T47D (cell line): Measurements from ENCODE around the gene SELENOK.
A peak's percentile ranks its signal among the peaks of the same experiment; 100 is the strongest.
"Not testable (repeated sequence)": the region's sequence is repeated elsewhere in the genome, so short reads cannot be mapped to it uniquely, and the experiment has no call there.

ENCODE experiments used
- DNase-seq, 2 experiments: peaks; one replicate each; pipeline versions ENCODE4 v3.0.0 to v3.0.0-alpha.2; 2011 to 2012; ENCODE audit warnings: low read depth in 1 of 2, low spot score in 1 of 2
- JUND ChIP-seq: IDR thresholded peaks from 2 replicates; pipeline ENCODE4 v1.6.1; 2012; ENCODE audit warnings: low read depth
- in situ Hi-C: cut with HindIII; loops from 2 replicates; pipeline ENCODE4 v1.10.0; 2016; ENCODE audit warnings: low sequenced_read_pairs, low pct_unique_long_range_greater_than_20kb

The SELENOK gene

DNA sequence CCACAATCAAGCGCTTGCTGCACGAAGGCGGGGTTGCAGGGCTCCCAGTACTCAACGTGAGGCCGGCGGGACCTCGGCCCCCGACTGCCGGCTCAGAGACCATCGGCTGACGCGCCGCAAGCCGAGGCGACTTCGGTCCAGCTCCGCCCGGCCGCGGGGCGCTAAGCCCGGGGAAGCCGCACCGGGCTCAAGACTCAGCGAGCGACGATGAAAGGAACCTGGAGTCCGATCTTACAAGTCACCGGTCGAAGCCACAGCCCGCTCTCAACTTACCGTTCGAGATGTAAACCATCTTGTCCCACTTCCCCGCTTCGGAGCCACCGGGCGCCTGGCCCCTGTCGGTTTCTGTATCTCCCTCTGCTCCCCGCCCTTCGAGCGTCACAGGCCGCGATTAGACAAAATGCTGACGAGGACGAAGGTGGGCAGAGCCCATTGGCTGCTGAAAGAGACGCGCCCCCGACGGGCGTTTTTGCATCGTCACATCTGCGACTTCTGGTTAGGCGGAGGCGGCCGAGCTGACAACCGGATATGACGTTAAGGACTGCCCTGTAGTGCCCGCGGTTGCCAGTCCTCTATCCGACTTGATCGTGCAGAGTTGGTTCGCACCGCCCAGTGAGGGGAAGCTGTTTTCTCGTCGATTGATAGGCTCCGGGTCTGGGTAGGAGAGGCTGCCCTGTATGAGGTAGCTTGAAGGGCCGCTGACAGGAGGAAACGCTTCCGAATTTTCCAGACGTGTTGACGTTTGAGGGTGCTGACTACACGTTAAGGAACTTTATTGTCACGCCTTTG is at the start of gene SELENOK:
TSS of gene SELENOK (minus strand) at position 363 of the 789 bp plus-strand sequence.
- TF ChIP-seq JUND = no peak
- in situ Hi-C loops = no loop called here
- DNase-seq = peak; percentile 73 to 98

DNA sequence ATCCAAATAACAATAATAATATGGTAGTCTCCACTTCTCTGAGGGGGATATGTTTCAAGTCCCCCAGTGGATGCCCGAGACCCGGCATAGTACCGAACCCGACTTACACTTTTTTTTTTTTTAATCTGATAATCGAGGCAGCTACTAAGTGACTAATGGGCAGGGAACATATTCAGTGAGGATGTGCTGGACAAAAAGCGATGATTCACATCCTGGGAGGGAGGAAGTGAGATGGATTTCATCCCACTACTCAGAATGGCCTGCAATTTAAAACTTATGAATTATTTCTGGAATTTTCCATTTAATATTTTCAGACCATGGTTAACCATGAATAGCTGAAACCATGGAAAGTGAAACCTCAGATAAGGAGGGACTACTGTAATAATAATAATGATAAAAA is 49.5 kb upstream of the SELENOK start:
- no peak for TF ChIP-seq JUND
- DNase-seq = no peak
- in situ Hi-C loops = no loop called here

DNA sequence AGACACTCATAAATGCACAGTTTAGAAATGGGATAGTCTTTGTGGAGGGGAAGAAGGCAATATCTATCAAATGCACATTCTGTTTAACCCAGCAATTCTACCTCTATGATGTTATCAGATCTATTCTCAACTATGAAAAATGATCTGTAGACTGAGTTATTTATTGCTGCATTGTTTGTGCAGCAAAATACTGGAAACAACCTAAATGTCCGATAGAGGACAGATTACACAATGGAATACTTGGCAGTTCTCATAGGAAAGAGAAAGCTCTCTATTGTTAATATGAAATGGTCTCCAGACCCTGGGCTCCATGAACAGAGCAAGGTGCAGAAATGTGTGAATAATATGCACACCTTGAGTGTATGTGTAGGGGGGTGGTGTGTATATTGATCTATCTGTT is 49.0 kb upstream of the SELENOK start:
- TF ChIP-seq JUND = no peak
- no peak for DNase-seq
- in situ Hi-C loops = no loop called here

GRCh38 chr3:53939813-53940212 is 48.2 kb upstream of the SELENOK start:
- no peak for TF ChIP-seq JUND
- in situ Hi-C loops = no loop called here
- no peak for DNase-seq

- no peak for DNase-seq
- in situ Hi-C loops = no loop called here
- TF ChIP-seq JUND = no peak
These were observed 47.5 kb upstream of the SELENOK start for GRCh38 chr3:53939086-53939582.

DNA sequence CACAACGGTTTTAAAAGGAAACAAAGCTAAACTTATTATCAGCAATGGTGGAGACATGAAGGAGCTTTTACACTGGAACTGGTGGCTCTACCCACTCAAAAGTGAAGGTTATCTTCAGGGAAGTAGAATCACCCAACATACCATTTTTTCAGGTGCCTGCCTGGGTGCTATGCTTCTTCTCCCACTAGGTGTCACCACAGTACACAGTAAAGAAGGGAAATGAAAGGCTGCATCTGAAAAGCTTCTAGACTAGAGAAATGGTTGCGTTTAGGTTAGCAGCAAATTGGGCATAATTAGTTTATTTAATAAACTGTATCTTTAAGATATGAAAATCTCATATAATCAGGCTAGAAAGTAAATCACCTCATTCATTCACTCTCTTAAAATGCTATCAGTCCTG is 47.0 kb upstream of the SELENOK start:
- in situ Hi-C loops = no loop called here
- peak; percentile 31 to 62 for DNase-seq
- TF ChIP-seq JUND = no peak

- TF ChIP-seq JUND = no peak
- in situ Hi-C loops = no loop called here
- no peak for DNase-seq
These were observed 44.7 kb upstream of the SELENOK start for GRCh38 chr3:53936347-53936746.

DNA sequence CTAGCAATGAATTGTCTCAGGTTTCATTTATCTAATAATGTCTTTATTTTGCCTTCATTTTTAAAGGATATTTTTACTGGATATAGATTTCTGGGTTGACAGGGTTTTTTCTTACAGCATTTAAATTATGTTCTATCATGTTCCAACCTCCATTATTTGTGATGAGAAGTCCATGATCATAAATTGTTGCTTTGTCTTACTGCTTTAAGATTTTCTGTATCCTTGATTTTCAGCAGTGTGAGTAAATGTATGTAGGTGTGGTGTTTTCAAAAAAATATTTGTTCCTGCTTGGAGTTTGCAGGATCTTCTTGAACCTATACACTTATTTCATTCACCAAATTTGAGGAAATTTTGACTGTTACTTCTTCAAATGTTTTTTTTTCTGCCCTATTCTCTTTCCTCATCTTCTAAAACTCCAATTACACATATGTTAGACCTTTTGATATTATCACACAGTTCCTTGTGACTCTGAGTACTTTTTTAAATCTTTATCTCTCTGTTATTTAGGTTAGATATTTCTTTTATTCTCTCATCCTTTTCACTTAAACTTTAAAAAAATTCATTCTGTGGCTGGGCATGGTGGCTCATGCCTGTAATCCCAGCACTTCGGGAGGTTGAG is 43.7 kb upstream of the SELENOK start:
- DNase-seq = no peak
- TF ChIP-seq JUND = no peak
- in situ Hi-C loops = no loop called here

- in situ Hi-C loops, DNase-seq: not testable (repeated sequence)
These were observed 35.7 kb upstream of the SELENOK start for GRCh38 chr3:53927208-53927872.

DNA sequence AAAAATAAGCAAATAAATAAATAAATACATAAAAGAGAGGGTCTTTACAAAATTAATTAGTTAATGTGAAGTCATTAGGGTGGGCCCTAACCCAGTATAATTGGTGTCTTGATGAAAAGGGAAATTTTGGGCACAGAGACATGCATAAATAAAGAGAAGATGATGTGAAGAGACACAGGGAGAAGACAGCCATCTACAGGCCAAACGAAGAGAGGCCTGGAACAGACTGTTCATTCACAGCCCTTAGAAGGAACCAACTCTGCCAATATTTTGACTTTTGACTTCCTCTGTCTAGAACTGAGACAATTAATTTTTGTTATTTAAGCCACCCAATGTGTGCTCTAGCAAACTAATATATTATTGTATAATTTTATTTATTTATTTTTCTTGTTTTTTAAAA is 29.6 kb upstream of the SELENOK start:
- peak; percentile 9 to 44 for DNase-seq
- no peak for TF ChIP-seq JUND
- in situ Hi-C loops = no loop called here

DNA sequence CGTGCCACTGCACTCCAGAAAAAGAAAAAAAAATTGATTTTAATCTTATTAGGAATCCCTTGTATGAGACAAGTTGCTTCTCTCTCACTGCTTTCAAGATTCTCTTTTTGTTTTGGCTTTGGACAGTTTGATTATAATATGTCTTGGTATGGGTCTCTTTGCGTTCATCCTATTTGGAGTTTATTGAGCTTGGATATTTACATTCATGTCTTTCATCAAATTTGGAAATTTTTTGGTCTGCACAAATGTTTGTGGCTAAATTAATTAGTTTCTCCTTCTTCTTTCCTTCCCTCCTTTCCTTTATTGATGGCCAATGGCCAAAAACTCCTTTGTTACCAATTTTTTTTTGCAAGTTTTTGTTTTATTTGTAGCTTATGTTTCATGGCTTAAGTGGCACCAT is 28.1 kb upstream of the SELENOK start:
- no peak for TF ChIP-seq JUND
- DNase-seq = no peak
- in situ Hi-C loops = no loop called here

DNA sequence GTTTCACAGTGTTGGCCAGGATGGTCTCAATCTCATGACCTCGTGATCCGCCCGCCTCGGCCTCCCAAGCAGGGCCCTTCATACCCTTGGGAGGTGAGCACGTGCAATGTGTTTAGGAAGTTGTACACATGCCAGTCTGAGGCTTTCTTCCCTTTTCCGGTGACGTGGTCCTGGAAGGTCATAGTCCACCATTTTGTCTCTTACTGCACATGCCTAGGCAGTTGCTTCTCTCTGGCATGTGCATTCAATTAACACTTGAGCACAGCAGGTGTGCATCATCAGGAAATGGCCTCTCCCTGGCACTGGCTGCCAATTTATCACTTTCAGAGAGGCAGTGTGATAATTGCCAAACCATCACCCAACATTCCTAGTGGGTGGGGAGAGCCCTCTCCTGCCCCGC is 21.7 kb upstream of the SELENOK start:
- no peak for DNase-seq
- in situ Hi-C loops = no loop called here
- no peak for TF ChIP-seq JUND

DNA sequence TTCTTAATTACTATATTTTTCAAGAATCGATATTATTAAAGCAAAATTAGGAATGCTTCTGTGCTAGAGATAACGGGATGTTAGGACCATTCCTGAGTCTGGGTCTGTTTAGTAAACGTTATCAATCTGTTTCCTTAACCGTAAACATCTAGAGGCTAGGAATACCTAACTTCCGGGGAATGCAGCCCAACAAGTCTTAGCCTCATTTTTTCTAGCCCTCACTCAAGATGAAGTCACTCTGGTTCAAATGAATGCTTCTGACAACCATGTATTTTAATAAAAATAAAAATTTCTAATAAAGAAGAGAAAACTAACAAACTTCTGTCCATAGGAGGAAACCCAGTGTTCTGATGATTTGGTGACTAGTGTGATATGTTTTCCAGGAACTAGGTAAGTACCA is 11.1 kb upstream of the SELENOK start:
- in situ Hi-C loops = no loop called here
- DNase-seq = peak in 1 of 2 experiments; percentile 19

More for the DNA sequence above, 11.1 kb upstream of the SELENOK start:
- TF ChIP-seq JUND = no peak
